Thymus (tissue), 11 donors: Measurements from ENCODE around the gene IRX2. TPM values are rescaled to one million over a fixed set of nuclear protein-coding genes. Genes with fewer than 3 reads are reported as not detected.

ENCODE experiments used
- DNase-seq, 9 donors: peaks; one replicate each; pipeline ENCODE4 v3.0.0-alpha.2; 2013; ENCODE audit warnings: low spot score in 9 of 9, low read depth in 6 of 9, missing footprints in 1 of 9
- H3K27ac ChIP-seq, 2 donors: one replicate each; pipeline ENCODE4 v1.5.1; 2013; ENCODE audit warnings: control low read depth in 1 of 2, low read depth in 1 of 2, low read length in 1 of 2, mild to moderate bottlenecking in 1 of 2, moderate library complexity in 1 of 2
- H3K27me3 ChIP-seq, 2 donors: one replicate each; pipeline ENCODE4 v1.5.1; 2013; ENCODE audit warnings: low read length in 1 of 2; ENCODE audit not compliant: control insufficient read depth in 2 of 2, insufficient read depth in 1 of 2
- H3K36me3 ChIP-seq, 2 donors: one replicate each; pipeline ENCODE4 v1.5.1; 2013; ENCODE audit warnings: low read length in 1 of 2, mild to moderate bottlenecking in 1 of 2, moderate library complexity in 1 of 2; ENCODE audit not compliant: control insufficient read depth in 2 of 2, insufficient read depth in 2 of 2
- H3K4me1 ChIP-seq, 2 donors: one replicate each; pipeline ENCODE4 v1.5.1; 2013; ENCODE audit warnings: low read length in 2 of 2; ENCODE audit not compliant: control insufficient read depth in 2 of 2, insufficient read depth in 2 of 2
- H3K4me3 ChIP-seq, 2 donors: one replicate each; pipeline ENCODE4 v1.5.1; 2013; ENCODE audit warnings: low read length in 2 of 2, control low read depth in 1 of 2, mild to moderate bottlenecking in 1 of 2
- H3K9me3 ChIP-seq, 2 donors: one replicate each; pipeline ENCODE4 v1.5.1; 2013; ENCODE audit warnings: low read length in 1 of 2, mild to moderate bottlenecking in 1 of 2; ENCODE audit not compliant: control insufficient read depth in 2 of 2, insufficient read depth in 1 of 2
- WGBS: extraction: QIAGEN DNeasy Blood & Tissue Kit; methylation state at CpG from one replicate; pipeline ENCODE4 v1.1.7; 2013; 5-methylcytosine and 5-hydroxymethylcytosine counted together
- polyA plus RNA-seq: library from polyadenylated mRNA; stranded (reverse); fragments of 200-250 nt; gene quantifications from one replicate; pipeline ENCODE4 v1.2.3, GENCODE V29; 2013
- total RNA-seq: library from RNA; stranded (reverse); fragments of 120-200 nt; gene quantifications from one replicate; pipeline ENCODE4 v1.2.4, GENCODE V29; 2013
- donor health status: healthy.

IRX2 gene
- total and polyA plus RNA-seq, 2 donors, result 0.38 to 1.5 TPM

DNA sequence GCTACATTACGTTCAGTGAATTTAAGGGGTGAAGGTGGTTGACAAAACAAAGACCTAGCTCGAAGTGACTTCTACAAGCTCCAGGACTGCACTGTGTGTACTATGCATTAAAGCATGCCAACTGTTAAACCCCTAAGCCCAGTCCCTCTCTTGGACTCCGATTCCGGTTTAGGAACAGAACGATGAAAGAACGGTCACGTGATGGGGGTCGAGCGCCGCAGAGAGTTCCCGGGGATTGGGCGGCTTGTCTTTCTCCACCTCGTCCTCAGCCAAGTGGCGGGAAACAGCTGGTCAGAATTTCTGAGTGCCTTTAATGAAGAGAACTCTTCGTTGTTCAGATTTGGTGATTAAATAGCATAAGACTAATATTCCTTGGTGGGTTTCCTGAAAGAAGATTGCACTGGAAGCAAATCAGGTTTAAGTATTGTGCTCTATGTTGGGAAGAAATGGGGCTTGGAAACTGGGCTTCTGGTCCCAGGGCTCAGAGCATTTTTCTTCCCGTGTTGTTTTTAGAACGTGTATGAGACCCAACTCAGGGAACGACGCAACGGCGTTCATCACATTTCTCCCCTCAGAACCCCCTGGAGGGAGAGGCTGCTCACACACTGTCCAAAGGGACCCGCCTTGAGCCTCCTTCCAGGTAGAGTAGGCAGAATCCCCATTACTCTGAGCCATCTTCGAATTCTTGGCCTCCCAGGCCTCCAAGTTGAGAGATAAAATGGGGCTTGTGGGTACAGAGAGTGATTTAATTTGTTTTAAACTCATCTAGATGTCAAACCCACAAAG is 25.3 kb downstream of the IRX2 start:
- Histone ChIP-seq H3K27ac (no peak overlapping the region), H3K4me1 (no peaks in the 10 kb centered on the region), H3K4me3 (no peak overlapping the region), H3K9me3 (no peaks in the 10 kb centered on the region), H3K36me3 (no peaks in the 10 kb centered on the region), H3K27me3 (peaks cover 0 to 2% of the 10 kb centered on the region in 2 donors)
- DNase-seq, result no peak
- 93% methylated on average over 23 of the region's 23 CpGs for WGBS

DNA sequence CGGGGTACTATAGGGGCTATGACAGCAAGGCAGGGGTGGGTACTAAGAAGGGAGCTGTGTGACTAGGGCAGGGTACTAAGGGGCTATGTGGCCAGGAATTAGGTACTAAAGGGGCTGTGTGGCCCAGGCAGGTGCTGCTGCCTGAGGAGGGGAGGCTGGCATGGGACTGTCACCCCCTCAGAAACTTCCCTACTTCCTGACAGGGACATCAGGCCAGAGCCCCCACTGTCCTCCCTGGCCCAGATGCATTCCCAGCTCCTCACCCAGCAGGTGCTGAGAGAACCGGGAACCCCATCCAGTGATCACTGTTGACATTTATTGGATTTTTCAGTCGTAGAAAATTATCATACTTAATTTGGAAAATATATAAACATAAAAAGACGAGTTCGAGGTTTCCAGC is 26.6 kb downstream of the IRX2 start:
- no peak overlapping the region for H3K4me3 ChIP-seq
- H3K4me1 ChIP-seq, result no peaks in the 10 kb centered on the region
- H3K27me3 ChIP-seq, result peaks cover 0 to 5% of the 10 kb centered on the region in 2 donors
- no peaks in the 10 kb centered on the region for H3K36me3 ChIP-seq
- no peaks in the 10 kb centered on the region for H3K9me3 ChIP-seq
- DNase-seq, result no peak
- WGBS, result 93% methylated on average over 5 of the region's 5 CpGs
- no peak overlapping the region for H3K27ac ChIP-seq

DNA sequence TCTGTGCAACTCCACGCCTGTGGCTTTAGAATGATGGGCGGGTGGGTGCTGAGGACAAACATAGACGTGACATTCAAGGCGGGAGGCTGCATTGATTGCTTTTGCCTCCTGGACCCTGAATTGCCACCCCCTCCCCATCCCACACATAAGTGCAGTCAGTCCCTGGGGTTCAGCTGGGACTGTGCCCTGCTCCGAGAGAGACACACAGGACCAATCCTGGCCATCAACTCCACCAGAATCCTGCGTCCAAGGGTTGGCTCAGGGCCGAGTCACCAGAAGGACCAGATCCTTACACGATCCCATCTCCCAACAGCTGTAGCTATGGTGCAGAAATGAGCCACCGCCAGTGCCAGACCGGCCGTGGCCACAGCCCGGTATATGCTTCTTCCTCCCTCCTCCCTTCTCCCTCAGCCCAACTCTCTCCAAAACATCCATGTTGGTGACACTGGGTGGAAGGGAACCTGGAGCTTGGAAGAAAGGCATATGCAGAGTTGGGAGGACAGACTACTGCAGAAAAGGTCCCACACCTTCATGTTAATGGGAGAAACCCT is 27.4 kb downstream of the IRX2 start:
- WGBS, result 91% methylated on average over 12 of the region's 12 CpGs
- Histone ChIP-seq H3K9me3 (no peaks in the 10 kb centered on the region), H3K36me3 (no peaks in the 10 kb centered on the region), H3K4me3 (no peak overlapping the region), H3K27me3 (peaks cover 0 to 5% of the 10 kb centered on the region in 2 donors), H3K27ac (no peak overlapping the region), H3K4me1 (no peaks in the 10 kb centered on the region)
- DNase-seq, result no peak

DNA sequence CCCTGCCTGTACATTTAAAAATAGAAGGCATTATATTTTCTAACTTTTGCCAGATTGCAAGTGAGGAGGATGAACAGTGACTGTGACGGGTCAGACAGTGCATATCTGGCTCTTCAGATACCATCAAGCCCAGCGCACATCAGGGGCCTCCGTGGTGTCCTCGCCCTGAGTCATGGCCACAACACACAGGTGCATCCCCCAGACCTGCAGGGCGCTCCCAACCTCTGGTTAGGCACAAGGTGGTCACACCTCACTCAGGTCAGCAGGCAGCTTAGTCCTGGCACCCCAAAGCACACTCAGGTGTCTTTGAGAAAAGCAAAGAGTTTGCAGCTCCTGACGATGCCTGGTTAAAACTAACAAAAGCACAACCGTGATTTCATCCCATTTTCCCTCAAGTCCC is 28.6 kb downstream of the IRX2 start:
- no peak overlapping the region for H3K27ac ChIP-seq
- H3K4me3 ChIP-seq, result no peak overlapping the region
- H3K9me3 ChIP-seq, result no peaks in the 10 kb centered on the region
- WGBS, result 85% methylated on average over 7 of the region's 7 CpGs
- no peak for DNase-seq
- H3K27me3 ChIP-seq, result peaks cover 0 to 5% of the 10 kb centered on the region in 2 donors
- H3K36me3 ChIP-seq, result no peaks in the 10 kb centered on the region
- H3K4me1 ChIP-seq, result no peaks in the 10 kb centered on the region

DNA sequence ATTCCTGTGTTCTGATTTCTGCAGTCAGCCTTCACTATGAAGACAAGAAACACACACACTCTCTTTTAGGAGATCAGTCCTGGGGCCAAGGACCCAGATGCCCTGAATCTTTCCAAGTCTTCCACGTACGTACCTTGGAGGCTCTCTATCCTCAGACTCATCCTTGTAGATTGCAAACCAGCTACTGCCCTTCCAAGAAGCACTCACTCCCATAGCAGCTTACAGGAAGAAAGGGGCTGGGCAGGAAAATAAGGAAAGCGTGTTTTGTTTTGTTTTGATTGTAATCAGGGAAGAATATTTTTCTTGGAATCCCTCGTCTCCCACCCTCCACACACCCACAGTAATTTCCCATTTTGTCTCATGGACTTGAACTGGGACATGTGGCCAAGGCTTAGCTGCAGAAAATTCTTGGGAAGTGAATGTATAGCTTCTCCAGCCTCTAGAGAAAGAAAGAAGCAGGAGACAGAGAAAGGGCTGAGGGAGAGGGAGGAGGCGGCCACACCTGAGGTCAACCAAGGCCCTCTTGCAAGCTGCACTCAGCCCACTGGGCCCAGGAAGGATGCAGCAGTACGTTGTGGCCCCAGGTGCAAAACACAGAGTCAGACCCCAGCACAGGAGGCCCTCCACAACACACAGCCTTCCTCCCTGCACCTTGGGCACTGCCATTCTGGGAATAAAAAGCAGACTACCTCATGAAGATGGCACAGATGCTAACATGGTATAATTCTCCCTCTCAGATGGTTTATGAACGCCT is 29.9 kb downstream of the IRX2 start:
- Histone ChIP-seq H3K9me3 (no peaks in the 10 kb centered on the region), H3K4me3 (no peak overlapping the region), H3K36me3 (no peaks in the 10 kb centered on the region), H3K4me1 (no peaks in the 10 kb centered on the region), H3K27me3 (peaks cover 0 to 3% of the 10 kb centered on the region in 2 donors), H3K27ac (no peak overlapping the region)
- 67% methylated on average over 7 of the region's 7 CpGs for WGBS
- no peak for DNase-seq

DNA sequence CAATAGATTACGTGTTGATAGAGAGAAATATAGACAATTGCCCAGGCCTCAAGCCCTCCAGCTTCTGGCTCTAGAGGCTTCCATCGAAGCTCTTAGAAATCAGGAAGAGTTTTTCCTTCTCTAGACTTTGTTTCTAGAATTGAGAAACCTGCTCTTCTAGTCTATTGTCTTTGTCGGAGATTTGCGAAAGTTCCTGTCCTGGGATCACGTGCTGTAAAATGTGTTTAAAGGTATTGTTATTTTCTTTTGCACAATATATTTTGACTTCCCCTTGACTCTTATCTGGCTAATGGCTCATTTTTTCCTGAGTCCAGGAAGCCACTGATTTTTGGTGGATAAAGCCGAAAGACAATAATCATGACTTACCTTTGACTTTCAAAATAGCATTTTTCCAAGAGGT is 32.1 kb downstream of the IRX2 start:
- Histone ChIP-seq H3K36me3 (no peaks in the 10 kb centered on the region), H3K27me3 (peaks cover 0 to 3% of the 10 kb centered on the region in 2 donors), H3K27ac (no peak overlapping the region), H3K4me1 (no peaks in the 10 kb centered on the region), H3K4me3 (no peak overlapping the region), H3K9me3 (no peaks in the 10 kb centered on the region)
- WGBS, result 68% methylated on average over 6 of the region's 6 CpGs
- no peak for DNase-seq

DNA sequence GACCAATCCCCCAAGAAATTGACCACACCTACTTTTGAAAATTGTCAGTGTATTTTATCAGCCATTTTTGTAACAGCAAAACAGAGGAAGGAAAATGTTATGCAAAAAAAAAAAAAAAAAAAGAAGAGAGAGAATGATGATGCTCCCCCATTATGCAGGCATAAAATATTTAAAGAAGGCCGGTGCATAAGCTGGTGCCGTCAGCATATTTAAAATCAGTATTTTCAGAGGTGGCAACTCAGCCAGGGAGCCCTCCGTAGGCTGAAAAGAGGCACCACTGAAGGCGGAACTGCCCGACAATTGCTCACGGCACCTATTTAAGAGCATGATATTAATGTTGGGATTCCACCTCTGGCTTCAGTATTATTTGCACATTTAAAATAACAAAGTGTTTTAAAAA is 33.4 kb downstream of the IRX2 start:
- Histone ChIP-seq H3K27ac (no peak overlapping the region), H3K9me3 (no peaks in the 10 kb centered on the region), H3K4me3 (no peak overlapping the region), H3K4me1 (no peaks in the 10 kb centered on the region), H3K27me3 (peaks cover 0 to 3% of the 10 kb centered on the region in 2 donors), H3K36me3 (no peaks in the 10 kb centered on the region)
- no peak for DNase-seq
- 84% methylated on average over 6 of the region's 6 CpGs for WGBS

DNA sequence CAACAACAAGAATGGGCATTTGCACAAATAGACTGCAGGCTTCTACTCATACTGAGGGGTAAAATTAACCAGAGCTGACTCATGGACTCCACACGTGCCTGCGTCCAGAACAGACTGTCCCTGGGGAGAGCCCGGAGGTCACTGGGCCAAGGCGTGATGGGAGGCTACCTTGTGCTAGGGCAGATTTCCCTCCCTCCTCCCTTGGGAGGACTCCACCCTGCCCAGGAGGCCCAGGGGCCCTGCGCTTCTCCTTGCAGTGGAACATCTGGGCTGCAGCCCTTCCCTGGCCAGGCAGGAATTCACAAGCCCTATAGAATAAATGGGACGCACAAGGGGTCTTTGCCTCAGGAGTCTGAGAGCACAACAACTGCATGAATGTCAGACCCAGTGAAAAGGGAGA is 35.6 kb downstream of the IRX2 start:
- H3K27me3 ChIP-seq, result peaks cover 0 to 3% of the 10 kb centered on the region in 2 donors
- WGBS, result 92% methylated on average over 6 of the region's 6 CpGs
- H3K4me3 ChIP-seq, result no peak overlapping the region
- H3K4me1 ChIP-seq, result no peaks in the 10 kb centered on the region
- no peaks in the 10 kb centered on the region for H3K9me3 ChIP-seq
- no peak for DNase-seq
- H3K27ac ChIP-seq, result no peak overlapping the region
- no peaks in the 10 kb centered on the region for H3K36me3 ChIP-seq

DNA sequence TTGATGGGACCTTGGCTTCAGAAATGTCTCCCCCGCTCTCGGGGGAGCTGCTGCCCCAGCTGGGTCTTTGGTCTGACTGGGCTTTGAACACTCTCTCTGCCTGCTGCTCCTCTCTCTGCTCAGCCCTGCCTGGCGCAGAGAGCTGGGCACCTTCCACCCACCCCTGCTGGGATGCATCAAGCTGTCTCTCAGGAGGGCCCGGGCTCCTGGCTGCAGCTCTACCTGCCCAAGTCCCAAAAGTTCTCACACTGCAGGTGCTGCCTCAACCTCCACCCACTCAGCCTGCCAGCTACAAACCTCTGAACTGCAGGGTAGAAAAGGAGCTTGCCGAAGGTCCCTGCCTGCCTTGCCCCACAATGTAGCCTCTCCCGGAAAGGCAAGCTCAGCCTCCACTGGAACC is 36.7 kb downstream of the IRX2 start:
- Histone ChIP-seq H3K4me3 (no peak overlapping the region), H3K27me3 (no peaks in the 10 kb centered on the region), H3K9me3 (no peaks in the 10 kb centered on the region), H3K27ac (no peak overlapping the region), H3K4me1 (no peaks in the 10 kb centered on the region), H3K36me3 (no peaks in the 10 kb centered on the region)
- WGBS, result 96% methylated on average over 6 of the region's 6 CpGs
- no peak for DNase-seq
